K562 (cell line): ENCODE measurements around the gene TRIM25. TPM values are rescaled to one million over a fixed set of nuclear protein-coding genes. Genes with fewer than 3 reads are reported as not detected.

Source experiments
- ATAC-seq: fragments of 200-7000 bp; cut with Tn5 transposase; 3 replicates; pipeline ENCODE4 v1.9.1; 2020; ENCODE audit warnings: moderate library complexity
- BruUV-seq: library from RNA; stranded (reverse); fragments of 400-500 nt; replicated peaks from 2 replicates; lab custom pipeline; 2021; lab: Mats Ljungman, UMichigan
- CTCF ChIA-PET: fragments of 300-600 bp; formaldehyde crosslinking; extraction: SDS; loops from one replicate; lab custom pipeline; 2021; ENCODE audit warnings: low intra/inter-chr PET ratio; lab: Yijun Ruan, JAX
- POLR2A ChIA-PET: fragments of 300-600, 350-650 bp; sonication (Branson Sonifier 250); formaldehyde crosslinking; extraction: SDS; loops from one replicate; lab custom pipeline; 2021; ENCODE audit warnings: antibody characterized with exemption, inconsistent platforms; lab: Yijun Ruan, JAX
- DNase-seq, 4 experiments: peaks; one replicate each; pipeline versions ENCODE4 v3.0.0 to v3.0.0-alpha.2; 2011 to 2018; ENCODE audit warnings: low spot score in 3 of 4, mixed read lengths in 3 of 4; ENCODE audit errors: extremely low read depth in 1 of 4
- FAIRE-seq: peaks from 2 replicates; lab custom pipeline; 2011; peaks lifted over from hg19 to GRCh38; lab: Jason Lieb, UNC
- H2AFZ ChIP-seq: 2 replicates; pipeline ENCODE4 v1.6.0; 2011; ENCODE audit warnings: low read depth, low read length, control low read depth, inconsistent platforms
- H3K27ac ChIP-seq: fragments of 200-600 bp; 3 replicates; pipeline ENCODE4 v1.8.0; 2011; ENCODE audit warnings: low read depth, mild to moderate bottlenecking, control low read depth, inconsistent platforms, low read length, moderate library complexity, mixed read lengths; ENCODE audit errors: extremely low read depth
- H3K27me3 ChIP-seq, 2 experiments: fragments of 300-600 bp in 1 of 2; 2 replicates in 1 of 2; 3 replicates in 1 of 2; pipeline versions ENCODE4 v1.6.0 to v1.8.0; 2011; ENCODE audit warnings: inconsistent platforms in 2 of 2, low read length in 2 of 2, mild to moderate bottlenecking in 1 of 2, mixed read lengths in 1 of 2, moderate library complexity in 1 of 2; ENCODE audit not compliant: control insufficient read depth in 2 of 2, insufficient read depth in 2 of 2
- H3K36me3 ChIP-seq: fragments of 300-600 bp; 3 replicates; pipeline ENCODE4 v1.8.0; 2011; ENCODE audit warnings: mild to moderate bottlenecking, low read length, inconsistent platforms; ENCODE audit not compliant: control insufficient read depth, insufficient read depth
- H3K4me1 ChIP-seq, 2 experiments: fragments of 200-600 bp in 1 of 2; replicated peaks in 1 of 2; 2 replicates in 1 of 2; 3 replicates in 1 of 2; pipeline versions ENCODE4 v1.5.1 to v1.8.0; 2011; ENCODE audit warnings: inconsistent platforms in 2 of 2, low read length in 2 of 2, mild to moderate bottlenecking in 1 of 2, mixed read lengths in 1 of 2, moderate library complexity in 1 of 2; ENCODE audit not compliant: control insufficient read depth in 2 of 2, insufficient read depth in 2 of 2
- H3K4me2 ChIP-seq: 2 replicates; pipeline ENCODE4 v1.6.1; 2011; ENCODE audit warnings: low read length, control low read depth, inconsistent platforms, mixed read lengths; ENCODE audit not compliant: insufficient read depth
- H3K4me3 ChIP-seq: fragments of 200-600 bp; sonication (generic), shearing (Covaris generic); 2 replicates; pipeline ENCODE4 v1.5.1; 2016; ENCODE audit warnings: control low read depth, inconsistent platforms
- H3K79me2 ChIP-seq: fragments of 200-600 bp; 3 replicates; pipeline ENCODE4 v1.8.0; 2011; ENCODE audit warnings: low read length, inconsistent platforms; ENCODE audit not compliant: control insufficient read depth, insufficient read depth
- H3K9ac ChIP-seq, 2 experiments: 2 replicates each; pipeline versions ENCODE4 v1.6.0 to v1.6.1; 2011; ENCODE audit warnings: low read depth in 2 of 2, low read length in 2 of 2, control low read depth in 1 of 2, inconsistent platforms in 1 of 2, mild to moderate bottlenecking in 1 of 2, mixed read lengths in 1 of 2; ENCODE audit not compliant: insufficient read depth in 1 of 2
- H3K9me1 ChIP-seq: one replicate; pipeline ENCODE4 v1.6.0; 2011; ENCODE audit warnings: inconsistent platforms, mild to moderate bottlenecking, low read length, moderate library complexity; ENCODE audit not compliant: control insufficient read depth, insufficient read depth
- H3K9me3 ChIP-seq: replicated peaks from 2 replicates; pipeline ENCODE4 v1.5.1; 2011; ENCODE audit warnings: low read depth, low read length, inconsistent platforms; ENCODE audit not compliant: control insufficient read depth, insufficient read depth
- H4K20me1 ChIP-seq: replicated peaks from 2 replicates; pipeline ENCODE4 v1.6.1; 2011; ENCODE audit warnings: low read length, inconsistent platforms, mixed read lengths; ENCODE audit not compliant: control insufficient read depth, insufficient read depth
- ARID2 ChIP-seq: fragments of 450-650 bp; IDR thresholded peaks from 2 replicates; pipeline ENCODE4 v1.6.1; 2017; ENCODE audit warnings: antibody characterized with exemption, mild to moderate bottlenecking
- ETS2 ChIP-seq: IDR thresholded peaks from 2 replicates; pipeline ENCODE4 v1.6.1; 2016; ENCODE audit warnings: borderline replicate concordance, missing genetic modification characterization, mild to moderate bottlenecking, moderate library complexity, missing compliant biosample characterization; ENCODE audit not compliant: poor library complexity, severe bottlenecking
- IFI16 ChIP-seq: fragments of 250-450 bp; sonication (Bioruptor Pico); IDR thresholded peaks from 2 replicates; pipeline ENCODE4 v2.1.2; 2022; ENCODE audit warnings: mild to moderate bottlenecking, inconsistent platforms
- NFATC3 ChIP-seq: fragments of 450-650 bp; IDR thresholded peaks from 2 replicates; pipeline ENCODE4 v1.6.1; 2017; ENCODE audit warnings: mild to moderate bottlenecking
- RBFOX2 ChIP-seq: fragments of 200-400 bp; formaldehyde crosslinking; IDR thresholded peaks from 2 replicates; pipeline ENCODE4 v1.6.1; 2017; ENCODE audit warnings: low read depth, mild to moderate bottlenecking, low read length, moderate library complexity
- SIN3A ChIP-seq, 2 experiments: fragments of 150-350 bp in 1 of 2; IDR thresholded peaks; 2 replicates each; pipeline ENCODE4 v1.6.1; 2011 to 2016; ENCODE audit warnings: borderline replicate concordance in 2 of 2, low read depth in 2 of 2, low read length in 2 of 2, mild to moderate bottlenecking in 2 of 2, moderate library complexity in 2 of 2; ENCODE audit not compliant: control insufficient read depth in 1 of 2
- SIN3B ChIP-seq: fragments of 450-650 bp; IDR thresholded peaks from 2 replicates; pipeline ENCODE4 v1.6.1; 2017; ENCODE audit warnings: low read depth, mild to moderate bottlenecking, moderate library complexity
- SMC3 ChIP-seq: conservative IDR thresholded peaks from 2 replicates; pipeline ENCODE4 v1.6.1; 2011; ENCODE audit warnings: low read depth, low read length, improper control_type of control experiment; ENCODE audit not compliant: insufficient read depth
- ZNF253 ChIP-seq: fragments of 250-450 bp; sonication (Bioruptor Pico); conservative IDR thresholded peaks from 2 replicates; pipeline ENCODE4 v1.6.1; 2021; ENCODE audit warnings: mild to moderate bottlenecking
- ZNF589 ChIP-seq: fragments of 200-800 bp; sonication (Bioruptor generic); IDR thresholded peaks from 2 replicates; pipeline ENCODE4 v1.6.1; 2016; ENCODE audit warnings: low read depth, missing genetic modification characterization, missing compliant biosample characterization
- WGBS: fragments of 100-300 bp; shearing (Covaris generic); methylation state at CpG from one replicate; pipeline ENCODE4 v1.1.6; 2016; ENCODE audit warnings: low coverage, mixed read lengths; ENCODE audit not compliant: insufficient coverage; ENCODE audit errors: missing lambda C conversion rate; 5-methylcytosine and 5-hydroxymethylcytosine counted together
- in situ Hi-C: fragments of 300-500 bp; cut with MboI; formaldehyde crosslinking; loops from 4 replicates; pipeline ENCODE4 v1.15.0; 2018; ENCODE audit warnings: inconsistent platforms, mixed read lengths
- intact Hi-C: fragments of 100-400 bp; cut with micrococcal nuclease; formaldehyde crosslinking; loops from 2 replicates; pipeline ENCODE4 v1.14.2; 2022
- polyA plus RNA-seq, 8 experiments: library from polyadenylated mRNA; depleted of rRNA in 4 of 8; stranded (reverse) in 5 of 8; unstranded in 3 of 8; fragments of >200 nt; fragmentation: Nextera tagmentation in 2 of 8; fragmentation: Illumina TruSeq in 1 of 8; extraction: Ambion mirVana in 2 of 8; extraction: Trizol in 1 of 8; gene quantifications; 2 replicates each; pipeline versions ENCODE4 v1.2.1 to v1.2.3, GENCODE V29; 2011 to 2014; ENCODE audit warnings: inconsistent platforms in 1 of 8, missing spikeins in 1 of 8
- total RNA-seq, 7 experiments: library from RNA; depleted of rRNA in 6 of 7; stranded (reverse); fragments of >200 nt in 6 of 7; fragmentation: Illumina TruSeq in 2 of 7; extraction: Trizol in 2 of 7; gene quantifications; 2 replicates each; pipeline versions ENCODE4 v1.2.1 to v1.2.3, GENCODE V29; 2011 to 2021; ENCODE audit warnings: low replicate concordance in 1 of 7

Gene TRIM25
- total and polyA plus RNA-seq, 9 of the 15 experiments (the other 6 are each of a cell fraction or from before 2014, with no cell fraction given), result 5.9 to 49.5 (median 24.5) TPM

DNA sequence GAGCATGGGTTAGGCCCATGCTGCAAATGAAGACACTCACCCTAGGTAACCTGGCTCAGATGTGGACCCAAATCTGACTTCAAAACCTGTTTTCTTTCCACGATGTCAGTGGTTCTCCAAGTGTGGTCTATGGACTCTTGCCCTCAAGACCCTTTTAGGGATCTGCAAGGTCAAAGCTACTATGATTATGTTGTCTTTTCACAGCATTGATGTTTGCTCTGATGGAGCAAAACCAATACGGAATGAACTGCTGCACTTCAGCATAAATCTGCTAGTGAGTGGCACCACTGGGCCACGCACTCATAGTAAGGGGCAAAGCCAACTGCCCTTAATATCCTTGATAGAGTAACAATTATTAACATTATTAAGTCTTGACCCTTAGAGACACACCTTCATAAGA is 21.6 kb upstream of the TRIM25 start (continued):
- no peak for TF ChIP-seq ZNF253

DNA sequence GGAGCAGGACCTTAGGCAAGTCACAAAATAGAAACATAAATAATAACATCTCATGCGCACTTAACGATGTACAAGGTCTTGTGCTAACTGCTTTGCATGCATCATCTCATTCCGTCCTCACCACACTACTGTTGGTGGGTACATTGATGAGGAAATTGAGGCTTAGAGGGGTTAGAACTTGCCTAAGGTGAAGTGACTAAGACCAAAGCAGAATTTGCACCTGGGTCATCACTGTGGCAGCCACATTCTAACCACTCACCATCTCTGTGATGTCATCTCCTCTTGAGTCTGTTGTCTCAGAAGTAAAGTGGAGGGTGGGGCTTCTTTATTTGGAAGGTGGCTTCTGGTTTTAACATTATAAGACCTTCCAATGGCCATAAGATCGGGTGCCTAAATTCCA is 20.4 kb upstream of the TRIM25 start:
- in situ Hi-C loops, result no loop called here
- no peaks in the 10 kb centered on the region for H3K9me3 ChIP-seq

More for the DNA sequence above, 20.4 kb upstream of the TRIM25 start:
- H3K4me2 ChIP-seq, result no peak overlapping the region
- H3K4me3 ChIP-seq, result no peak overlapping the region
- no peak for FAIRE-seq
- BruUV-seq, result no TSS peak
- DNase-seq, result no peak
- ChIA-PET CTCF (no interaction called here), POLR2A (no interaction called here)
- peaks cover 8% of the 10 kb centered on the region in 2 experiments; a peak in 3 of 5 replicates for H3K4me1 ChIP-seq
- no peak for TF ChIP-seq ZNF589 (CRISPR knock-in tag)
- no peak for TF ChIP-seq IFI16
- no peak for TF ChIP-seq RBFOX2
- no peak for TF ChIP-seq ARID2
- TF ChIP-seq SMC3, result no peak
- no peak for TF ChIP-seq NFATC3
- no peak for TF ChIP-seq SIN3A (IDR thresholded peaks at IDR 0.05; ENCODE audit: borderline replicate concordance in 2 of 2, control insufficient read depth in 1 of 2, low read depth in 2 of 2, low read length in 2 of 2)
- TF ChIP-seq ETS2 (tag), result no peak
- TF ChIP-seq SIN3B, result no peak
- H2AFZ ChIP-seq, result no peak overlapping the region
- ATAC-seq, result no peak
- no peaks in the 10 kb centered on the region for H3K79me2 ChIP-seq
- no peak overlapping the region for H3K9ac ChIP-seq
- peaks cover 40% of the 10 kb centered on the region for H3K36me3 ChIP-seq
- no peak overlapping the region for H3K27ac ChIP-seq
- H3K9me1 ChIP-seq, result no peaks in the 10 kb centered on the region
- no peaks in the 10 kb centered on the region for H4K20me1 ChIP-seq
- H3K27me3 ChIP-seq, result no peaks in the 10 kb centered on the region
- WGBS, result 91% methylated on average over 4 of the region's 4 CpGs
- intact Hi-C loops, result loop anchor here (10.0 kb wide), 1 partner anchor 439 kb away; no protein-coding TSS in a partner anchor
